OCI-LY7 (cell line): ENCODE results near the gene EHBP1. TPM values are rescaled to one million over a fixed set of nuclear protein-coding genes. Genes with fewer than 3 reads are reported as not detected.

Experiments used
- BruUV-seq: library from RNA; stranded (reverse); fragments of 400-500 nt; replicated peaks from 2 replicates; lab custom pipeline; 2021; lab: Mats Ljungman, UMichigan
- CTCF ChIA-PET: fragments of 300-600 bp; sonication (Branson Sonifier 250); formaldehyde crosslinking; loops from one replicate; lab custom pipeline; 2022; ENCODE audit warnings: antibody characterized with exemption; ENCODE audit not compliant: unreplicated experiment; lab: Charles Lee
- POLR2A ChIA-PET: fragments of 300-600 bp; sonication (Branson Sonifier 250); formaldehyde crosslinking; loops from one replicate; lab custom pipeline; 2022; ENCODE audit warnings: antibody characterized with exemption; lab: Charles Lee
- DNase-seq: peaks from one replicate; pipeline ENCODE4 v3.0.0-alpha.2; 2015; ENCODE audit warnings: low spot score
- H2AFZ ChIP-seq: fragments of 200-600 bp; sonication (generic), shearing (Covaris generic); 2 replicates; pipeline ENCODE4 v1.6.1; 2014; ENCODE audit warnings: mild to moderate bottlenecking, antibody characterized with exemption, low read length, moderate library complexity
- H3K27ac ChIP-seq: fragments of 200-600 bp; sonication (generic); 2 replicates; pipeline ENCODE4 v1.5.1; 2014; ENCODE audit warnings: mixed run types, low read depth, mild to moderate bottlenecking, moderate library complexity, low read length, inconsistent platforms; ENCODE audit not compliant: poor library complexity, severe bottlenecking
- H3K36me3 ChIP-seq: fragments of 200-600 bp; sonication (generic); 2 replicates; pipeline ENCODE4 v1.6.1; 2014; ENCODE audit warnings: mild to moderate bottlenecking, antibody characterized with exemption, low read length, moderate library complexity, mixed read lengths; ENCODE audit not compliant: insufficient read depth
- H3K4me1 ChIP-seq: fragments of 200-600 bp; sonication (generic); 2 replicates; pipeline ENCODE4 v1.5.1; 2014; ENCODE audit warnings: mild to moderate bottlenecking, low read length; ENCODE audit not compliant: insufficient read depth, poor library complexity, severe bottlenecking
- H3K4me2 ChIP-seq: fragments of 200-600 bp; sonication (generic); 2 replicates; pipeline ENCODE4 v1.6.1; 2014; ENCODE audit warnings: mild to moderate bottlenecking, low read length
- H3K4me3 ChIP-seq: fragments of 200-600 bp; sonication (generic); 2 replicates; pipeline ENCODE4 v1.5.1; 2014; ENCODE audit warnings: mild to moderate bottlenecking, low read depth, low read length; ENCODE audit not compliant: poor library complexity, severe bottlenecking
- H3K79me2 ChIP-seq: fragments of 200-600 bp; sonication (generic); 2 replicates; pipeline ENCODE4 v1.6.1; 2016; ENCODE audit warnings: low read depth, mild to moderate bottlenecking, low read length, moderate library complexity, mixed read lengths; ENCODE audit not compliant: insufficient read depth
- H3K9me2 ChIP-seq: fragments of 200-600 bp; sonication (generic); 2 replicates; pipeline ENCODE4 v1.6.1; 2016; ENCODE audit warnings: mild to moderate bottlenecking, low read length, mixed read lengths; ENCODE audit not compliant: insufficient read depth
- H3K9me3 ChIP-seq: fragments of 200-600 bp; sonication (generic); 2 replicates; pipeline ENCODE4 v1.6.1; 2014; ENCODE audit warnings: mild to moderate bottlenecking, mixed run types, low read length, mixed read lengths
- H4K20me1 ChIP-seq: fragments of 200-600 bp; sonication (generic); 2 replicates; pipeline ENCODE4 v1.6.1; 2014; ENCODE audit warnings: mild to moderate bottlenecking, antibody characterized with exemption, low read length, moderate library complexity, mixed read lengths; ENCODE audit not compliant: insufficient read depth
- CTCF ChIP-seq: fragments of 200-600 bp; sonication (generic); conservative IDR thresholded peaks from 2 replicates; pipeline ENCODE4 v1.5.1; 2014; ENCODE audit warnings: mild to moderate bottlenecking, antibody characterized with exemption, low read length, moderate library complexity, mixed read lengths
- EZH2phosphoT487 ChIP-seq: fragments of 200-600 bp; sonication (generic); IDR thresholded peaks from 2 replicates; pipeline ENCODE4 v1.6.1; 2018; ENCODE audit warnings: low read depth, borderline replicate concordance, mild to moderate bottlenecking, mixed run types, antibody characterized with exemption, low read length, moderate library complexity, mixed read lengths
- intact Hi-C: fragments of 100-400 bp; cut with micrococcal nuclease; formaldehyde crosslinking; loops from one replicate; pipeline ENCODE4 v1.10.0; 2022; ENCODE audit not compliant: unreplicated experiment
- total RNA-seq, 2 experiments: library from RNA; depleted of rRNA in 1 of 2; stranded (reverse); fragments of >200 nt in 1 of 2; shearing (Covaris generic) in 1 of 2; gene quantifications; 2 replicates each; pipeline ENCODE4 v1.2.3, GENCODE V29; 2014 to 2022

The EHBP1 gene
- total RNA-seq, 2 experiments from 2014 or later, result 26.8 to 34.1 TPM

- Histone ChIP-seq H3K27ac (no peak overlapping the region), H3K36me3 (0 out of 2 replicates have a peak, but pooled peaks cover 6% of the 10 kb centered on the region), H2AFZ (no peak overlapping the region), H3K4me2 (no peak overlapping the region), H3K4me1 (no peaks in the 10 kb centered on the region), H3K4me3 (no peak overlapping the region), H4K20me1 (no peaks in the 10 kb centered on the region), H3K9me3 (no peaks in the 10 kb centered on the region), H3K9me2 (no peaks in the 10 kb centered on the region), H3K79me2 (no peaks in the 10 kb centered on the region)
- CTCF ChIA-PET, result no interaction called here
- TF ChIP-seq EZH2phosphoT487, result no peak
- no peak for TF ChIP-seq CTCF
- intact Hi-C loops, result no loop called here
- POLR2A ChIA-PET, result interaction anchor here (0.6 to 1.5 kb wide), 4 partner anchors 9 to 168 kb away, joined by 3 to 6 read pairs (median 3); no protein-coding TSS in a partner anchor
- no TSS peak for BruUV-seq
- no peak for DNase-seq
Observed at GRCh38 chr2:63003351-63003750, 297.8 kb downstream of the EHBP1 start.

DNA sequence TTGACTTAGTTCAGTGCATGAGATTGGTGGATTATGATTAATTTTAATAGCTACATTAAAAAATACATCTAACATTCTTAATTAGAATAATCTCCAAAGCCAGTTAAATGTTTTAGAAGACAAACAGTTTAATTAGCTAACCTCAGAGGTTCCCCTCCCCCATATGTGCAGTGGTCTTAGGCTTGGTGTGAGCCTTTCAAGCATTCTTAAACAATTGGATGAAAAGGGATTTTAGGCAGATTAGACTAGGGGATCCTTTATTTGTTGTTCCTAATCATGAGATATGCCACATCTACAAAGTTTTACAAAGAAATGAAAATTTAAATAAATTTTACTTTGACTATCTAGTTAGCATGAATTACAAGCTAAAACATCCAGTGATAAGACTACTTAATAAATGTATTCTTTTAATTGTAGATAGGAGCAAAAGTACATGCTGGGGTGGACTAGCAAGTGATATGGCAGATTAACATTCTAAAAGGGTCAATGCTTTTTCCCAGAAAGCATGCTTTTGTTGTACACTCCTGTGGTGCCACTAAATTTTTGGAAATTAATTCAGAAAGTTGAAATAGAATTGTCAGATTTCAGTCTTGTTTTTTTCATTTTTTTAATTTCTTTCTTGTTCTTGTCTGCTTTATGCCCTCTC is 302.4 kb downstream of the EHBP1 start:
- no peak overlapping the region for H2AFZ ChIP-seq
- no peak overlapping the region for H3K27ac ChIP-seq
- H3K4me2 ChIP-seq, result no peak overlapping the region
- intact Hi-C loops, result no loop called here
- ChIA-PET CTCF (no interaction called here), POLR2A (interaction anchor here (0.7 kb wide), 1 partner anchor 10 kb away, joined by 3 read pairs; no protein-coding TSS in a partner anchor)
- no peaks in the 10 kb centered on the region for H3K4me1 ChIP-seq
- H3K36me3 ChIP-seq, result no peaks in the 10 kb centered on the region
- no peak for TF ChIP-seq EZH2phosphoT487
- no peak for TF ChIP-seq CTCF
- H4K20me1 ChIP-seq, result no peaks in the 10 kb centered on the region
- H3K79me2 ChIP-seq, result no peaks in the 10 kb centered on the region
- DNase-seq, result no peak
- no peak overlapping the region for H3K4me3 ChIP-seq
- H3K9me3 ChIP-seq, result no peaks in the 10 kb centered on the region
- no TSS peak for BruUV-seq
- no peaks in the 10 kb centered on the region for H3K9me2 ChIP-seq

GRCh38 chr2:63008838-63009237 is 303.3 kb downstream of the EHBP1 start:
- H4K20me1 ChIP-seq, result no peaks in the 10 kb centered on the region
- no peaks in the 10 kb centered on the region for H3K4me1 ChIP-seq
- no peak overlapping the region for H2AFZ ChIP-seq
- H3K9me3 ChIP-seq, result no peaks in the 10 kb centered on the region
- no peaks in the 10 kb centered on the region for H3K36me3 ChIP-seq
- H3K79me2 ChIP-seq, result no peaks in the 10 kb centered on the region
- intact Hi-C loops, result no loop called here
- no TSS peak for BruUV-seq
- no peak overlapping the region for H3K4me3 ChIP-seq
- no peaks in the 10 kb centered on the region for H3K9me2 ChIP-seq
- DNase-seq, result no peak
- ChIA-PET CTCF (no interaction called here), POLR2A (no interaction called here)
- no peak overlapping the region for H3K27ac ChIP-seq
- H3K4me2 ChIP-seq, result no peak overlapping the region
- TF ChIP-seq CTCF (no peak), EZH2phosphoT487 (no peak)
